ENCODE data around the gene TOMT. TPM values are rescaled to one million over a fixed set of nuclear protein-coding genes. Genes with fewer than 3 reads are reported as not detected.
"Not testable (repeated sequence)": the region's sequence is repeated elsewhere in the genome, so short reads cannot be mapped to it uniquely, and the experiment has no call there.

Gene TOMT
- total and polyA plus RNA-seq, 9 donors, result not detected

DNA sequence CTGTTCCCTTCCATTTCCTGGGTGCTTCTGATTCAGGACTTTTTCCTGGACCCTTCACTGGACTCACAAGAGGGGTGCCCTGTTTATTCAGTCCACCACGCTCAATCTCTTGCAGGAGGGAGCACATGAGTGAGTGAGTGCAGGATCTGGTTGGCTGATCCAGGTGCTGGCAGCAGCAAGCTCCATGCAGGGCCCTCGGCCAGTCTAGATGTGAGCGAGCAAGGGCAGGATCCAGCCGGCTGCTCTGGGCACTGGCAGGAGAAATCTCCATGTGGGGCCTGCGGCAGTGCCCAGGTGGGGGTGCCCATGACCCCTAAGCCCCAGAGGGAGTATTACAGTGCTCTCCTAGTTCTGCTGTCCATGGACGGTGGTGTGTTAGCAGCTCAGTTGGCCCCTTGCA lies 18.3 kb downstream of the TOMT start:
- no peak overlapping the region for H3K4me3 ChIP-seq (ENCODE audit: low read length)
- H3K27ac ChIP-seq (ENCODE audit: low read length), result no peak overlapping the region
- peaks cover 9% of the 10 kb centered on the region for H3K27me3 ChIP-seq (ENCODE audit: control insufficient read depth, insufficient read depth, low read length)
- no peaks in the 10 kb centered on the region for H3K36me3 ChIP-seq (ENCODE audit: control insufficient read depth, insufficient read depth, low read length)
- H3K9me3 ChIP-seq (replicated peaks; ENCODE audit: control insufficient read depth, low read depth, low read length), result peaks cover 2% of the 10 kb centered on the region
- no peaks in the 10 kb centered on the region for H3K4me1 ChIP-seq (ENCODE audit: control insufficient read depth, insufficient read depth, low read length)
- DNase-seq, result no peak
- 80% methylated on average over 5 of the region's 6 CpGs for WGBS (ENCODE audit: insufficient coverage)

DNA sequence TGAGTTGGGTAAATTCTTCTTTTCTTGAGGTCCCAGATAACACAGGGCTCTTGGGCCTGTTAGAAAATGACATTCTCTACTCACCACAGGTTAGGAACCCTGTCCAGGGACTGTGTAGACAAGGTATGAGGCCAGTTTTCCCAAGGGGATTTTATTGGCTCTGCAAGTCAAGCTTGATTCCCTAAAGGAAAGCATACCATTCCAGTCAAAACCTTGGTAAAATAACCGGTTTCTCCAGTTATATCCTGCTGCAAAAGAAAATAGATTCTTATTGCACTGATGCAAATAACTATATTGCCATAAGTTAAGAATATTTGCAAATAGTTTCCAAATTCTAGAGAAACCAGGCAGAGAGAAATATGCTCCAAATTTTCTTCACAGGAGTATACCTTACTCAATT lies 20.2 kb downstream of the TOMT start:
- Histone ChIP-seq H3K27ac (ENCODE audit: low read length) (no peak overlapping the region), H3K36me3 (ENCODE audit: control insufficient read depth, insufficient read depth, low read length) (no peaks in the 10 kb centered on the region), H3K4me3 (ENCODE audit: low read length) (no peak overlapping the region), H3K27me3 (ENCODE audit: control insufficient read depth, insufficient read depth, low read length) (peaks cover 5% of the 10 kb centered on the region), H3K4me1 (ENCODE audit: control insufficient read depth, insufficient read depth, low read length) (no peaks in the 10 kb centered on the region), H3K9me3 (replicated peaks; ENCODE audit: control insufficient read depth, low read depth, low read length) (peaks cover 2% of the 10 kb centered on the region)
- no peak for DNase-seq
- no CpG with 5 or more reads among the region's 1 CpG for WGBS (ENCODE audit: insufficient coverage)

DNA sequence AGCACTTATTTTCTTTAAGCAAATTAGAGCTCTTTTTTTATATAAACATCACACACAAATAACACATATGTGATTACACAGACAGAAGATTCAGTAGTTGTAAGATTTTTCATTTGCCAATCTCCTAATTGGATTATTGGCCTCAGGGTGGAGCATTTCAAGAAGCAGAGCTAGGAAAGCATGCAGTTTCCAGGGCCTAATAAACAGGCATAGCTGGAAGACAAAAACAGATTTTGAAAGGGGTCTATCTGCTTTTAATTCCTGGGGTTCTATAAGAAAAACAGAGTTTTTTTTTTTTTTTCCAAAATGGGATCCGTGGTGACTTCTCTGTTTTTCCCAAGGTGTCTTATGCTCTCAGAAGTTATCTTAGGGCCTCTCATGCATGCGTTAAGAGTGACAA lies 22.2 kb downstream of the TOMT start:
- WGBS (ENCODE audit: insufficient coverage), result no CpG with 5 or more reads among the region's 2 CpGs
- DNase-seq, result no peak
- no peaks in the 10 kb centered on the region for H3K36me3 ChIP-seq (ENCODE audit: control insufficient read depth, insufficient read depth, low read length)
- H3K4me1 ChIP-seq (ENCODE audit: control insufficient read depth, insufficient read depth, low read length), result no peaks in the 10 kb centered on the region
- no peak overlapping the region for H3K27ac ChIP-seq (ENCODE audit: low read length)
- peaks cover 5% of the 10 kb centered on the region for H3K27me3 ChIP-seq (ENCODE audit: control insufficient read depth, insufficient read depth, low read length)
- peaks cover 2% of the 10 kb centered on the region for H3K9me3 ChIP-seq (replicated peaks; ENCODE audit: control insufficient read depth, low read depth, low read length)
- no peak overlapping the region for H3K4me3 ChIP-seq (ENCODE audit: low read length)

DNA sequence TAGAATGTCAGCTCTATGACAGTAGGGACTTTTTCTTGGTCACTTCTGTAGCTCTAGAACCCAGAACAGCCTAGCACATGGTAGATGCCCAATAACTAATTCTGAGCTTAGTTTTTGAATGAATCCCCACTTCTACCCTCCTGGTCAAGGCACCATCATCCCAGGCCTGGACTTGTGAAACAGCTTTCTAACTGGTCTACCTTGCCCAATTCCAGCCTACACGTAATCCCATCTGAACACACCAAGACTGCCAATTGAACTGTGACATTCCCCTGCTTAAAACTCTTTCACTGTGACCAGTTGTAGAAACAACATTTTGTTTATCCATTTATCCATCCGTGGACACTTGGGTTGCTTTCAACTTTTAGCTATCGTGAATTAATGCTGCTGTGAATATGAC lies 23.7 kb downstream of the TOMT start:
- no peak overlapping the region for H3K4me3 ChIP-seq (ENCODE audit: low read length)
- peaks cover 8% of the 10 kb centered on the region for H3K27me3 ChIP-seq (ENCODE audit: control insufficient read depth, insufficient read depth, low read length)
- no peaks in the 10 kb centered on the region for H3K36me3 ChIP-seq (ENCODE audit: control insufficient read depth, insufficient read depth, low read length)
- H3K27ac ChIP-seq (ENCODE audit: low read length), result no peak overlapping the region
- WGBS (ENCODE audit: insufficient coverage), result 91% methylated on average over 3 of the region's 3 CpGs
- DNase-seq, result no peak
- peaks cover 2% of the 10 kb centered on the region for H3K9me3 ChIP-seq (replicated peaks; ENCODE audit: control insufficient read depth, low read depth, low read length)
- no peaks in the 10 kb centered on the region for H3K4me1 ChIP-seq (ENCODE audit: control insufficient read depth, insufficient read depth, low read length)

DNA sequence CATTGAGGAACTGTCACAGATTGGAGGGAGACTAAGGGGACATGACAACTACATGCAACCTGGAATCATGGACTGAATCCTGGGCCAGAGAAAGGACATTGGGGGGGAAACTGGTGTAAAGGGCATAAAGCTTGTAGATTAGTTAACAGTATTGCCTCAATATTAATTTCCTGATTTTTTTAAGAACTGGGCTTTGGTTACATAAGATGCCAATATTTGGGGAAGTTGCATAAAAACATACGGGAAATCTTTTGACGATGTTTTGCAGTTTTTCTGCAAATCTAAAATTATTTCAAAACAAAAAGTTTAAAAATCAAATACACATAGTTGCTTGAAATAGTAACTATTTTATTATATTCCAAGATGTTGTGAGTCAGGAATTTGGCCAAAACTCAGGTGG lies 26.9 kb downstream of the TOMT start:
- Histone ChIP-seq H3K4me1 (ENCODE audit: control insufficient read depth, insufficient read depth, low read length) (no peaks in the 10 kb centered on the region), H3K27ac (ENCODE audit: low read length) (no peak overlapping the region), H3K27me3 (ENCODE audit: control insufficient read depth, insufficient read depth, low read length) (peaks cover 8% of the 10 kb centered on the region), H3K4me3 (ENCODE audit: low read length) (no peak overlapping the region), H3K9me3 (replicated peaks; ENCODE audit: control insufficient read depth, low read depth, low read length) (peaks cover 2% of the 10 kb centered on the region), H3K36me3 (ENCODE audit: control insufficient read depth, insufficient read depth, low read length) (no peaks in the 10 kb centered on the region)
- no CpG with 5 or more reads among the region's 2 CpGs for WGBS (ENCODE audit: insufficient coverage)
- no peak for DNase-seq

DNA sequence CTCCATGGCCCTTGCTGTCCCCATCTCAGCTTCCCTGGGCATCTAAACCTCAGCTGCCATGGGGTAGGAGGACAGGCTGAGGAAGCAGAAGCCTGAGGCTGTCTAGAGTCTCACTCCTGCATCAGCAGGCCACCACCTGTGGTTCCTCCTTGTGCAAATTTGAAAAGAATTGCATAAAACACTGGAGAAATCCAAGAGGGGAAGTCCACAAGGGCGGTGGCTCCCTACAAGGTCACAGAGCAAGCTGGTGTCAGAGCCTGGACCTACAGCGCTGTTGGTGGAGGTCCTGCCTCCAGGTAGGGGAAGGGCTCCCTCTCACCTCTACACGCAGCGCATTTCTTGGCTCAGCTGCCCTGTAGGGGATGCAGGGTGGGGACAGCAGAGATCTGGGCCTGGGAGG lies 29.7 kb downstream of the TOMT start, which contains the start of gene FOLR3:
TSS of gene FOLR3 (plus strand) at position 253 of the 400 bp plus-strand sequence. CDS start 228 bp downstream, outside the sequence.
- not testable (repeated sequence) for H3K4me3 ChIP-seq (ENCODE audit: low read length); H3K27me3 ChIP-seq (ENCODE audit: control insufficient read depth, insufficient read depth, low read length); H3K9me3 ChIP-seq (replicated peaks; ENCODE audit: control insufficient read depth, low read depth, low read length); H3K27ac ChIP-seq (ENCODE audit: low read length); DNase-seq; H3K36me3 ChIP-seq (ENCODE audit: control insufficient read depth, insufficient read depth, low read length); H3K4me1 ChIP-seq (ENCODE audit: control insufficient read depth, insufficient read depth, low read length)
- WGBS (ENCODE audit: insufficient coverage), result 88% methylated on average over 3 of the region's 4 CpGs

DNA sequence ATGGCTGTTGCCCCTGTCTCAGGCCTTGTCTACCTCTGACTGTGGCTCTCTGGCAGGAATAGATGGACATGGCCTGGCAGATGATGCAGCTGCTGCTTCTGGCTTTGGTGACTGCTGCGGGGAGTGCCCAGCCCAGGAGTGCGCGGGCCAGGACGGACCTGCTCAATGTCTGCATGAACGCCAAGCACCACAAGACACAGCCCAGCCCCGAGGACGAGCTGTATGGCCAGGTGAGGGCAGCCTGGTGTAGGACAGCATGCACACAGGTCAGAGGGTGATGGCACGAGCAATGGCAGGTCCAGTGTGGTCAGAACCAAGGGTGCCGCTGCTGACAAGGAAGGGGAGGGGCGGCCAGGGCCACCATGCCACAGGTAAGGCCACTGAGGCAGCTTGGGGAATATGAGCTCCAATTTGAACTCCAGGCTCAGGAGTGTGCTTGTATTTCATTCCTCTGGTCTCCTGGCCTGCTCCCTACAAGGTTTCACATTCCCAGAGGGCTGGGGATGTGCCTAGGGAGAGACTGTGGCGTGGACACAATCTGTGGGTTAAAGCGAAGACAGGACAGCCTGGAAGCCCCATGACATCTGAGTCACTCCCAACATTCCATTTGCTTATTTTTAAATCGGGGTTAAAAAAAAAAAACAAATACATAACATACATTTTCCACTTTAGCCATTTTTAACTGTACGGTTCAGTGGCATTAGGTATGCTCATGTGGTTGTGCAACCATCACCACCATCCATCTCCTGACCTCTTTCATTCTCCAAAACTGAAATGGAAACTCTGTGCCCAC lies 30.4 kb downstream of the TOMT start:
- Histone ChIP-seq H3K4me1 (ENCODE audit: control insufficient read depth, insufficient read depth, low read length) (no peaks in the 10 kb centered on the region), H3K9me3 (replicated peaks; ENCODE audit: control insufficient read depth, low read depth, low read length) (no peaks in the 10 kb centered on the region), H3K27me3 (ENCODE audit: control insufficient read depth, insufficient read depth, low read length) (peaks cover 4% of the 10 kb centered on the region), H3K4me3 (ENCODE audit: low read length) (no peak overlapping the region), H3K27ac (ENCODE audit: low read length) (no peak overlapping the region), H3K36me3 (ENCODE audit: control insufficient read depth, insufficient read depth, low read length) (no peaks in the 10 kb centered on the region)
- no peak for DNase-seq
- 77% methylated on average over 10 of the region's 14 CpGs for WGBS (ENCODE audit: insufficient coverage)

DNA sequence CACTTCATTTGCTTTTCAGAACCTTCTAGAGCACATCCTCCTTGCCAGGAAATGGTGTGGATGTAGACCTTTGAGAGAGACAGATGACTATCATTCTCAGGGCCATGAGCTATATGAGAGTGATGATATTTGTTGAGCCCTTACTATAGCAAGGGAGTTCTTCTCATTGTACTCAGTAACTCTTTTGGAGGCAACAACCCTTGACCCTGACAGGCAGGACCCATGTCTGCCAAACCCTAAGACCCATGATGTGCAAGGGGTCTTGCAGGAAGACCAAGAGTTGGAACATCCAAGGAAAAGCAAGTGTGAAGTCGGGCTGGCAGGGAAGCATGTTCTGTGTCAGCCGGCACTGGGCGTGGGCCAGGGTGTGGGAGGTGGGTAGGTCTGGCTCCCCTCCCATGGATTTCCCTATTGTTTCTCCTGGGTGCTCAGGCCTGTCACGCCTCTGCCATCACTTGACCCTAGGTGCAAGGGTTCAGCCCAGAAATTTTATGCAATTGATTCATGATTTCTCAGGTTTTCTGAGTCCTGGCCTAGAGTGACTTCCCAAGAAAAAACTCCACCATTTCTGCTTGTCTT lies 31.0 kb downstream of the TOMT start:
- Histone ChIP-seq H3K27ac (ENCODE audit: low read length) (no peak overlapping the region), H3K36me3 (ENCODE audit: control insufficient read depth, insufficient read depth, low read length) (no peaks in the 10 kb centered on the region), H3K4me3 (ENCODE audit: low read length) (no peak overlapping the region), H3K9me3 (replicated peaks; ENCODE audit: control insufficient read depth, low read depth, low read length) (no peaks in the 10 kb centered on the region), H3K4me1 (ENCODE audit: control insufficient read depth, insufficient read depth, low read length) (no peaks in the 10 kb centered on the region), H3K27me3 (ENCODE audit: control insufficient read depth, insufficient read depth, low read length) (peaks cover 4% of the 10 kb centered on the region)
- 91% methylated on average over 4 of the region's 4 CpGs for WGBS (ENCODE audit: insufficient coverage)
- DNase-seq, result no peak

DNA sequence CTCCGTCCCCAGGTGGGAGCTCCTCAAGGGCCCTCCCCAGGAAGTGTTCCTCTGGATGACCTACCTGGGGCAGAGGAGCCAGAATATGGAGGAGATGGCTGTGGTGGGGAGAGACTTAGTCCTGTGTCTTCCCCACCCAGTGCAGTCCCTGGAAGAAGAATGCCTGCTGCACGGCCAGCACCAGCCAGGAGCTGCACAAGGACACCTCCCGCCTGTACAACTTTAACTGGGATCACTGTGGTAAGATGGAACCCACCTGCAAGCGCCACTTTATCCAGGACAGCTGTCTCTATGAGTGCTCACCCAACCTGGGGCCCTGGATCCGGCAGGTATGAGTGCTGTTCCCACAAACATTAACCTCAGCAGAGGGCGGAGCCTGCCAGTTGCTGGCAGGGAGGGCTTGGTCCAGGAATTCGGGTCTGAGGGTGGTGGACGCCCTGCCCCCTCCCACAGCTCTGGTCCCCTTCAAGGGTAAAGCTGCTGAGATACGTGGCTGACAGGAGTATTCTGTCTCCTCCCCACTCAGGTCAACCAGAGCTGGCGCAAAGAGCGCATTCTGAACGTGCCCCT lies 33.2 kb downstream of the TOMT start:
- Histone ChIP-seq H3K4me1 (ENCODE audit: control insufficient read depth, insufficient read depth, low read length) (no peaks in the 10 kb centered on the region), H3K36me3 (ENCODE audit: control insufficient read depth, insufficient read depth, low read length) (no peaks in the 10 kb centered on the region), H3K27me3 (ENCODE audit: control insufficient read depth, insufficient read depth, low read length) (no peaks in the 10 kb centered on the region), H3K9me3 (replicated peaks; ENCODE audit: control insufficient read depth, low read depth, low read length) (no peaks in the 10 kb centered on the region), H3K4me3 (ENCODE audit: low read length) (no peak overlapping the region), H3K27ac (ENCODE audit: low read length) (no peak overlapping the region)
- DNase-seq, result no peak
- WGBS (ENCODE audit: insufficient coverage), result 73% methylated on average over 4 of the region's 12 CpGs

DNA sequence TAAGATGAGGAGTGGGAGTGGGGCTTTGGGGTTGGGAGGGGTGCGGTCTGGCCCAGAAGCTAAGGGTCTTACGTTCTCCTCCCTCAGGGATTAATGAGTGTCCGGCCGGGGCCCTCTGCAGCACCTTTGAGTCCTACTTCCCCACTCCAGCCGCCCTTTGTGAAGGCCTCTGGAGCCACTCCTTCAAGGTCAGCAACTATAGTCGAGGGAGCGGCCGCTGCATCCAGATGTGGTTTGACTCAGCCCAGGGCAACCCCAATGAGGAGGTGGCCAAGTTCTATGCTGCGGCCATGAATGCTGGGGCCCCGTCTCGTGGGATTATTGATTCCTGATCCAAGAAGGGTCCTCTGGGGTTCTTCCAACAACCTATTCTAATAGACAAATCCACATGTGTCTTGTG lies 33.8 kb downstream of the TOMT start:
- no peak overlapping the region for H3K27ac ChIP-seq (ENCODE audit: low read length)
- no peaks in the 10 kb centered on the region for H3K36me3 ChIP-seq (ENCODE audit: control insufficient read depth, insufficient read depth, low read length)
- no peak overlapping the region for H3K4me3 ChIP-seq (ENCODE audit: low read length)
- H3K9me3 ChIP-seq (replicated peaks; ENCODE audit: control insufficient read depth, low read depth, low read length), result no peaks in the 10 kb centered on the region
- no peaks in the 10 kb centered on the region for H3K4me1 ChIP-seq (ENCODE audit: control insufficient read depth, insufficient read depth, low read length)
- WGBS (ENCODE audit: insufficient coverage), result 97% methylated on average over 8 of the region's 11 CpGs
- no peak for DNase-seq
- no peaks in the 10 kb centered on the region for H3K27me3 ChIP-seq (ENCODE audit: control insufficient read depth, insufficient read depth, low read length)
